NCI-H748 (cell line): ENCODE data around the gene EFNA2.
"Not testable (repeated sequence)": the region's sequence is repeated elsewhere in the genome, so short reads cannot be mapped to it uniquely, and the experiment has no call there.

Experiments used
- DNase-seq: peaks from one replicate; lab custom pipeline; 2025; ENCODE audit not compliant: unreplicated experiment; lab: John Stamatoyannopoulos, UW

Gene EFNA2

DNA sequence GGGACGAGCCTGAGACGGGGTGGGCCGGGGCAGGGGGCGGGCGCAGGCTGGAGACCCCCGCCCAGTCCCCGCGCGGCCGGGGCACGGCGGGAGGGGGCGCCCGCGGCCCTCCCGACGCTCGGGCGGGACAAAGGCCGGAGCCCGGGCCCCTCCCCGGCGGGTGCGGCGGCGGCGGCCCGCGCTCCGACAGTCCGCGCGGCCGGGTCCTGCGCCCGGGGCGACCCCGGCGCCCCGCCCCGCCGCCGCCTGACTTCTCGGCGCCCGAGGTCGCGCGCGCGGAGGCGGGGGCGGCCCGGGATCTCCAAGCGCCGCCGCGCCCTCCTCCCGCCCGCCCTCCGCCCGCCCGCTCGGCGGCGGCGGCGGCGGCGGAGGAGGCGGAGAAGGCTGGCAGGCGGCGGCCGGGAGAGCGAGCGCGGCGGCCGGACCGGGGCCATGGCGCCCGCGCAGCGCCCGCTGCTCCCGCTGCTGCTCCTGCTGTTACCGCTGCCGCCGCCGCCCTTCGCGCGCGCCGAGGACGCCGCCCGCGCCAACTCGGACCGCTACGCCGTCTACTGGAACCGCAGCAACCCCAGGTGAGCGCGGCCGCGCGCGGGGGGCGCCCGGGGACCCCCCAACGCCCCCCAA is at the start of gene EFNA2:
TSS of gene EFNA2 (plus strand) at position 137 of the 624 bp plus-strand sequence. CDS start at position 433, 296 bp downstream.
- DNase-seq: peak; percentile 23

DNA sequence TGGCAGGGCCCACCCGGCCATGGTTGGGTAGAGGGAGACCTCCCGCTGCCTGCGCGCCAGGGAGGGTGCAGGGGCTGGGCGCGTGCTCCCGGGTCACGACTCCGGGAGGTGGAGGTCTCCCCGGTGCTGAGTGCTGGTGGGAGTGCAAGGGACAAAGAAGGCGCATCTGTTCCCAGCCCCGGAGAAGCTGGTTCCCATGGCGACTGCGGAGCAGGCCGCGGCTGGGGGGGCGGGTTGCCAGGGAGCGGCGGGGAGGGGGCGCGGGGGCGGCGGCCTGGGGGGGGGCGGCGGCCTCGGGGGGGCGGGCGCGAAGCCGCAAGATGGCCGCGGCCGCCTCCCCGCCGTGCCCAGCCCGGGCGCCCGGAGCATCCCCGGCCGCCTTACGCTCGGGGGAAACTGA is 49.1 kb upstream of the EFNA2 start:
- DNase-seq: peak; percentile 67

GRCh38 chr19:1237027-1237659 is 48.5 kb upstream of the EFNA2 start:
- peak; percentile 41 for DNase-seq

DNA sequence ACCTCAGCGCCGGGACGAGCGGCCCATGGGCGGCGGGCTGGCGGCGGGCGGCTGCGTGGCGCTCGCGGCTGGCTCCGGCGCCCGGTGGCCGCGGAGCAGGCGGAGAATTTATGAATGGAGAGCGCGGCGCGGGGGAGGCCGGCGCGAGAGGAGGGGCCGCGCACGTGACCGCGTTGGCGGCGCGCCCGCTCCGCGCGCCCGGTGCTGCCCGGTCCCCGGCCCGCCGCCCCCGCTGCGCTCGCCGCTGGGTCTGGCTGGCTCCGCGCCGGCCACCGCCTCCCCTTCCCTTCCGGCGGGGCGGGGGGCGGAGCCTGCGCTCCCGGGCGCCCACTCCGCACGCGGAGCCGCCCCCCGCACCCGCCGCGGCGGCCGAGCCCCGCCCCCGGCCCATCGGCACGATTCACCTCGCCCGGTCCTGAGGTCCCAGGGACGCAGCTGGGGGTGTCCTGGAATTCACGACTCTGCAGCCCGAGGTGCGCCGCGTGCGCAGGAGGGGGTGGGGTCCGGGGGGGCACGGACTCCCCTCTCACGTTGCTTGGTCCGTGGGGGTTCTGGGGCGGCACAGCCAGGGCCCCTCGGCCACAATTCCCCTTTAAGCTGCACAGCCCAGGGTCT is 47.8 kb upstream of the EFNA2 start, which contains the start of gene CBARP:
TSS of gene CBARP (minus strand) at position 252 of the 615 bp plus-strand sequence. CDS start 1,905 bp downstream, outside the sequence.
- peak; percentile 50 for DNase-seq

DNA sequence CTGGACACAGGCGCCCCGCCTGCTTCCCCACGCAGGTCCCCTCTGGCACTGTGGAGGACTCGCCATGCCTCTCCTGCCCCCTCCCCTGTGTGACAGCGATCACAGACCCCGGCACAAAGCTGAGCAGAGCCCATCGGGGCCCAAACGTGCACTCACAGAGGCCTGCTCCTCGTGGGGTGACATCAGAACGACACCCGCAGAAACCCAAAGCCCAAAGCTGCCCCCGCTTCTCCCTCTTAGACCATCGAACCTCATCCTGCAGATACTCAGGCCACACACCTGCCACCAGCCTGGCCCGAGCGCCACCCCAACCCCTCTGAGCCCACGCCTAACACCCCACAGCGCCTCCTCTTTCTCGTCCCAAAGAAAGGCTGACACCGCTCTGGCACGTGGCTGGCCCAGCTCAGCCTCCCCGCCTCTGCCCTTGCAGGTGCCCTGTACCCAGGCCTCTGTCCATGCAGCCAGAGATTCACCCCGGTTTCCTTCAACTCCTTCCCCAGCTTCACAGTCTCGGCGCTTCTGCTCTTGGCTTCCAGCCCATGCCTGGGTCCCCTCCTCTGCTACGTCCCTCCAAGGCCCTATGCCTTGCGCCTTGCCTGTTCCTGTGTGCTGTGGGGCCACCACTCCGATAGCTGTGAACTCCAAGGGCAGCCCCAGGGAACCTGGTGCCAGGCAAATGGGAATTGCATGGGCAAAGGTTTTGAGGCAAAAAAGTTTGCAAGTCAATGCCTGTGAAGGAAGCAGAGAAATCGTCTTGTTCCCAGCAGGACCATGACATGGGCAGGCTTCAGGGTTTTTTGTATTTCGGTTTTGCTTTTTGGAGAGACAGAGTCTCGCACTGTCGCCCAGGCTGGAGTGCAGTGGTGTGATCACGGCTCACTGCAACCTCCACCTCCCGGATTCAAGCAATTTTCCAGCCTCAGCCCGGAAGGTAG is 47.0 kb upstream of the EFNA2 start:
- DNase-seq: no peak

- no peak for DNase-seq
These were observed 46.3 kb upstream of the EFNA2 start for GRCh38 chr19:1239420-1239795.

GRCh38 chr19:1239796-1240737 is 45.6 kb upstream of the EFNA2 start:
- peak; percentile 88 for DNase-seq

DNA sequence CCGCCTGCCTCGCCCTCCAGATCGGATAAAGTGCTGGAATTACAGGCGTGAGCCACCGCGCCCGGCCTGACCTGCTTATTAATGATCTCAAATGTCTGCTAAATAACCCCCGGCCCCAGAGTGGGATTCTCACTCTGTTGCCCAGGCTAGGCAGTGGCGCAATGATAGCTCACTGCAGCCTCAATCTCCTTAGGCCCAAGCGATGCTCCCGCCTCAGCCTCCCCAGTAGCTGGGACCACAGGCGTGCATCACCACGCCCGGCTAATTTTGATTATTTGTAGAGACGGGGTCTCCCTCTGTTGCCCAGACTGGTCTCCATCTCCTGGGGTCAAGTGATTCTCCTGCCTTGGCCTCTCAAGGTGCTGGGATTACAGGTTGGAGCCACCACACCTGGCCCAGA is 44.7 kb upstream of the EFNA2 start:
- DNase-seq: no peak

- DNase-seq: peak; percentile 92
These were observed 44.1 kb upstream of the EFNA2 start, which contains the start of gene ATP5F1D for GRCh38 chr19:1241417-1242095. Gene ATP5F1D (plus strand): TSS chr19:1241751. CDS start chr19:1241851, 100 bp downstream.

- peak; percentile 57 for DNase-seq
These were observed 41.6 kb upstream of the EFNA2 start for GRCh38 chr19:1243768-1244692.

- DNase-seq: no peak
These were observed 40.8 kb upstream of the EFNA2 start for GRCh38 chr19:1244693-1245451.

- no peak for DNase-seq
These were observed 40.0 kb upstream of the EFNA2 start for GRCh38 chr19:1245494-1246264.

- not testable (repeated sequence) for DNase-seq
These were observed 39.2 kb upstream of the EFNA2 start for GRCh38 chr19:1246265-1247087.

GRCh38 chr19:1247748-1248138 is 37.9 kb upstream of the EFNA2 start:
- no peak for DNase-seq

- DNase-seq: peak; percentile 80
These were observed 37.4 kb upstream of the EFNA2 start, which contains the start of gene MIDN for GRCh38 chr19:1248139-1248785. Gene MIDN (plus strand): TSS chr19:1248583. CDS start chr19:1250297, 1,714 bp downstream.
